ENCODE data around the gene LAMTOR1. TPM values are rescaled to one million over a fixed set of nuclear protein-coding genes. Genes with fewer than 3 reads are reported as not detected.

Gene LAMTOR1
- total RNA-seq, 2 experiments from 2014 or later = 61.8 to 64.1 TPM

DNA sequence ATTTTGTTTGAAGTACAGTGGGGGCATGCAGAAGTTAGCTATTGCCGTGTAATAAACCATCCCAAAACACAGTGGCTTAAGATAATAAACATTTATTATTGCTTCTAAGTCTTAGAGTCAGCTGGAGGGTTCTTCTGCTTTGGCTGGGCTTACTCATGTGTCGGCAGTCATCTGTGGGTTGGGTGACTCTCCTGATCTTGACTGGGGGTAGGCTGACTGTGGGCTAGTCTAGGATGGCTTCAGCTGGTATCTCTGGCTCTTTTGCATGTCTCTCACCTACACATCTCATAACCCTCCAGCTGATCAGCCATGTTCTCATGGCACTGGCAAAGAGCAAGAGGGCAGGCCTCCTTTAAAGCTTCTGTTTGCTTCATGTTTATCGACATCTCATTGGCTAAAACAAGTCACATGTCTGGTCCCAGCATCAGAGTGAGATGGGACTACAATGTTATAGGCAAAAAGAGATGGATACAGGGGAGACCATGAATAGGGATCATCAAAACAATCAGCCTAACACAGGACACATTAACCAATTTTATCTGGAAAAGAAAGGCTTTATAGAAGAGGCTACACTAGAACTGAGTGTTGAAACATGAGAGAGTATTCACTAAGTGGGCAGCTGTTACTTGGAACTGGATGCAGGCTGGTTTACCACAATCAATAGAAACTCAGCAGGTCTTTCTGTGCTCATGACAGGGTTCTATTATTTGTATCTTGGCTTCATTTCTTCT is 17.3 kb downstream of the LAMTOR1 start:
- Histone ChIP-seq H3K4me2 (ENCODE audit: low read length) (no peak overlapping the region), H3K9me2 (ENCODE audit: insufficient read depth, low read length) (no peaks in the 10 kb centered on the region), H2AFZ (ENCODE audit: low read length) (no peak overlapping the region), H3K9me3 (ENCODE audit: low read length) (no peaks in the 10 kb centered on the region), H3K79me2 (ENCODE audit: insufficient read depth, low read depth, low read length) (no peaks in the 10 kb centered on the region), H3K4me1 (ENCODE audit: insufficient read depth, low read length, poor library complexity, severe bottlenecking) (peaks cover 17% of the 10 kb centered on the region), H3K36me3 (ENCODE audit: insufficient read depth, low read length) (peaks cover 9% of the 10 kb centered on the region; the same call in 1 of the 2 replicates), H4K20me1 (ENCODE audit: insufficient read depth, low read length) (no peaks in the 10 kb centered on the region), H3K27ac (ENCODE audit: low read depth, low read length, poor library complexity, severe bottlenecking) (no peak overlapping the region), H3K4me3 (ENCODE audit: low read depth, low read length, poor library complexity, severe bottlenecking) (no peak overlapping the region)
- ChIA-PET POLR2A (interaction anchor here (0.8 to 1.5 kb wide), 3 partner anchors 27 to 48 kb away, joined by 3 to 6 read pairs (median 5); no protein-coding TSS in a partner anchor), CTCF (ENCODE audit: unreplicated experiment) (no interaction called here)
- DNase-seq (ENCODE audit: low spot score) = no peak
- intact Hi-C loops (cut with micrococcal nuclease; ENCODE audit: unreplicated experiment) = no loop called here
- TF ChIP-seq, protein P1, sequence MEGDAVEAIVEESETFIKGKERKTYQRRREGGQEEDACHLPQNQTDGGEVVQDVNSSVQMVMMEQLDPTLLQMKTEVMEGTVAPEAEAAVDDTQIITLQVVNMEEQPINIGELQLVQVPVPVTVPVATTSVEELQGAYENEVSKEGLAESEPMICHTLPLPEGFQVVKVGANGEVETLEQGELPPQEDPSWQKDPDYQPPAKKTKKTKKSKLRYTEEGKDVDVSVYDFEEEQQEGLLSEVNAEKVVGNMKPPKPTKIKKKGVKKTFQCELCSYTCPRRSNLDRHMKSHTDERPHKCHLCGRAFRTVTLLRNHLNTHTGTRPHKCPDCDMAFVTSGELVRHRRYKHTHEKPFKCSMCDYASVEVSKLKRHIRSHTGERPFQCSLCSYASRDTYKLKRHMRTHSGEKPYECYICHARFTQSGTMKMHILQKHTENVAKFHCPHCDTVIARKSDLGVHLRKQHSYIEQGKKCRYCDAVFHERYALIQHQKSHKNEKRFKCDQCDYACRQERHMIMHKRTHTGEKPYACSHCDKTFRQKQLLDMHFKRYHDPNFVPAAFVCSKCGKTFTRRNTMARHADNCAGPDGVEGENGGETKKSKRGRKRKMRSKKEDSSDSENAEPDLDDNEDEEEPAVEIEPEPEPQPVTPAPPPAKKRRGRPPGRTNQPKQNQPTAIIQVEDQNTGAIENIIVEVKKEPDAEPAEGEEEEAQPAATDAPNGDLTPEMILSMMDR (conservative IDR thresholded peaks at IDR 0.05; ENCODE audit: low read length) = no peak
- no peak for TF ChIP-seq EZH2phosphoT487 (IDR thresholded peaks at IDR 0.05; ENCODE audit: borderline replicate concordance, low read depth, low read length)
- no TSS peak for BruUV-seq (replicated peaks)

DNA sequence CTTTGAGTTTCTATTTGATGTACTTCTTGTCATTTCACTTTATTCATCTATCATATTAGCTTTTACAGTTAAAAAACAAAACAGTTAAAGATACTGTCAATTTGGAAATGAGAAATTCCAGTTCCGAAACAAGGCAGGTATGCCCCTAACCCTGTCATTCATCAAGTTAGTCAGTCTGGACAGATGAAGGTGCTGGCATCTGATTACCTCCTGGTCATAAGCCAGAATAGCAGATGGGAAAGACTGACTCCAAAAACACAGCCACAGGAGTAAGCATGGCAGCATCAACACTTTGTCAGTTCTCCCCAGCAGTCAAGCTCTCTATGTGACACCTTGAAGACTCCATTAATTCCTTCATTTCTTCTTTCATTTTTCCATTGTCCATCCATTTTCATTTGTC is 18.1 kb downstream of the LAMTOR1 start:
- H3K4me2 ChIP-seq (ENCODE audit: low read length) = no peak overlapping the region
- CTCF ChIA-PET (ENCODE audit: unreplicated experiment) = interaction anchor here (0.5 kb wide), 1 partner anchor 56 kb away, joined by 4 read pairs; no protein-coding TSS in a partner anchor
- H3K9me2 ChIP-seq (ENCODE audit: insufficient read depth, low read length) = no peaks in the 10 kb centered on the region
- BruUV-seq (replicated peaks) = no TSS peak
- no peak overlapping the region for H3K4me3 ChIP-seq (ENCODE audit: low read depth, low read length, poor library complexity, severe bottlenecking)
- no peak for DNase-seq (ENCODE audit: low spot score)
- peaks cover under 1% of the 10 kb centered on the region; the same call in 1 of the 2 replicates for H3K79me2 ChIP-seq (ENCODE audit: insufficient read depth, low read depth, low read length)
- no peak overlapping the region for H3K27ac ChIP-seq (ENCODE audit: low read depth, low read length, poor library complexity, severe bottlenecking)
- H4K20me1 ChIP-seq (ENCODE audit: insufficient read depth, low read length) = no peaks in the 10 kb centered on the region
- no peak overlapping the region for H2AFZ ChIP-seq (ENCODE audit: low read length)
- TF ChIP-seq, protein P1 (conservative IDR thresholded peaks at IDR 0.05; ENCODE audit: low read length) = no peak
- TF ChIP-seq EZH2phosphoT487 (IDR thresholded peaks at IDR 0.05; ENCODE audit: borderline replicate concordance, low read depth, low read length) = no peak
- H3K9me3 ChIP-seq (ENCODE audit: low read length) = no peaks in the 10 kb centered on the region
- POLR2A ChIA-PET = interaction anchor here (0.6 to 1.5 kb wide), 5 partner anchors 28 to 298 kb away, joined by 3 to 6 read pairs (median 4); no protein-coding TSS in a partner anchor
- peaks cover 7% of the 10 kb centered on the region; the same call in 1 of the 2 replicates for H3K36me3 ChIP-seq (ENCODE audit: insufficient read depth, low read length)
- intact Hi-C loops (cut with micrococcal nuclease; ENCODE audit: unreplicated experiment) = no loop called here
- H3K4me1 ChIP-seq (ENCODE audit: insufficient read depth, low read length, poor library complexity, severe bottlenecking) = peaks cover 17% of the 10 kb centered on the region

DNA sequence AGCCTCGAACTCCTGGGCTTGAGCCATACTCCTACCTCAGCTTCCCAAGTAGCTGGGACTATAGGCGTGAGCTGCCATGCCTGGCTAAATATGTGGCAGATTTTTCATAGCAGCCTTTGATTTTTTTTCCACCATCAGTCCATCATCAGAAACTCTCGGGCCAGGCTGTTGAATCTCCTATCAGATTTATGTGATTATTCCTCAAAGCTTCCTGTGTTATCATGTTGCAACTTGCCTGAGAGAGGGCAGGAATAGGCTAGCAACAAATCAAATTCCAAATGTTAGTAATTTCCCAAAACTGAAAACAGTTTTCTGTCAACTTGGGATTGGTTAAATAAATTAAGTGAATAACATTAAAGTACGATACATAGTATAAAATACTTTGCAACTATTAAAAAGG is 19.0 kb downstream of the LAMTOR1 start:
- no TSS peak for BruUV-seq (replicated peaks)
- no peaks in the 10 kb centered on the region for H4K20me1 ChIP-seq (ENCODE audit: insufficient read depth, low read length)
- no peaks in the 10 kb centered on the region for H3K9me3 ChIP-seq (ENCODE audit: low read length)
- no peak overlapping the region for H2AFZ ChIP-seq (ENCODE audit: low read length)
- H3K27ac ChIP-seq (ENCODE audit: low read depth, low read length, poor library complexity, severe bottlenecking) = no peak overlapping the region
- ChIA-PET CTCF (ENCODE audit: unreplicated experiment) (no interaction called here), POLR2A (interaction anchor here (0.6 to 0.7 kb wide), 3 partner anchors 18 to 298 kb away, joined by 3 to 4 read pairs (median 4); no protein-coding TSS in a partner anchor)
- H3K4me3 ChIP-seq (ENCODE audit: low read depth, low read length, poor library complexity, severe bottlenecking) = no peak overlapping the region
- TF ChIP-seq, protein P1 (conservative IDR thresholded peaks at IDR 0.05; ENCODE audit: low read length) = no peak
- TF ChIP-seq EZH2phosphoT487 (IDR thresholded peaks at IDR 0.05; ENCODE audit: borderline replicate concordance, low read depth, low read length) = no peak
- no peaks in the 10 kb centered on the region for H3K36me3 ChIP-seq (ENCODE audit: insufficient read depth, low read length)
- DNase-seq (ENCODE audit: low spot score) = no peak
- intact Hi-C loops (cut with micrococcal nuclease; ENCODE audit: unreplicated experiment) = no loop called here
- H3K79me2 ChIP-seq (ENCODE audit: insufficient read depth, low read depth, low read length) = peaks cover 10% of the 10 kb centered on the region
- no peak overlapping the region for H3K4me2 ChIP-seq (ENCODE audit: low read length)
- peaks cover 17% of the 10 kb centered on the region for H3K4me1 ChIP-seq (ENCODE audit: insufficient read depth, low read length, poor library complexity, severe bottlenecking)
- H3K9me2 ChIP-seq (ENCODE audit: insufficient read depth, low read length) = no peaks in the 10 kb centered on the region
